GM10266 (cell line): Measurements from ENCODE around the gene CIT.

Experiments
- DNase-seq: peaks from one replicate; pipeline ENCODE4 v3.0.0; 2012; ENCODE audit errors: extremely low spot score
- TF ChIP-seq, protein P1 (sequence below): IDR thresholded peaks from 2 replicates; pipeline ENCODE4 v1.5.1; 2012; ENCODE audit warnings: mild to moderate bottlenecking, low read depth; ENCODE audit not compliant: control insufficient read depth, insufficient read depth; ENCODE audit errors: missing control alignments

CIT gene

DNA sequence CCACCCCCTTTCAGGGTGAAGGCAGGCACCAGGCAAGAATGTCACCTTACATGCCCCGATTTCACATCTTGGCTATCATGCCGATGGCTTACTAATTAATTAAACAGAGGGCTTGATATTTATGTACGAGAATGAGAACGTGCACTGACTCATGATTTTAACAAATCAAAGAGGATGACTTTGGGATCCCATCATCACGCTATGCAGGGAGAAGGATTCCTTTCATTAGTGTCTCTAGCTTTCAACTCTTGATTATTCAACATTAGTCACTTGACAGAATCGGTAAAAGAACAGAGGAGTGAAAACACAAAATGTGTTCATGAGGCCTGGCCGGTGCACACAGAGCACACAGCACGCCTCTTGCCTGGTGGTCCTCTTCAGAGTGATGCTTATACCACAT, 128.6 kb downstream of the CIT start:
- no peak for DNase-seq
- TF ChIP-seq, protein P1, sequence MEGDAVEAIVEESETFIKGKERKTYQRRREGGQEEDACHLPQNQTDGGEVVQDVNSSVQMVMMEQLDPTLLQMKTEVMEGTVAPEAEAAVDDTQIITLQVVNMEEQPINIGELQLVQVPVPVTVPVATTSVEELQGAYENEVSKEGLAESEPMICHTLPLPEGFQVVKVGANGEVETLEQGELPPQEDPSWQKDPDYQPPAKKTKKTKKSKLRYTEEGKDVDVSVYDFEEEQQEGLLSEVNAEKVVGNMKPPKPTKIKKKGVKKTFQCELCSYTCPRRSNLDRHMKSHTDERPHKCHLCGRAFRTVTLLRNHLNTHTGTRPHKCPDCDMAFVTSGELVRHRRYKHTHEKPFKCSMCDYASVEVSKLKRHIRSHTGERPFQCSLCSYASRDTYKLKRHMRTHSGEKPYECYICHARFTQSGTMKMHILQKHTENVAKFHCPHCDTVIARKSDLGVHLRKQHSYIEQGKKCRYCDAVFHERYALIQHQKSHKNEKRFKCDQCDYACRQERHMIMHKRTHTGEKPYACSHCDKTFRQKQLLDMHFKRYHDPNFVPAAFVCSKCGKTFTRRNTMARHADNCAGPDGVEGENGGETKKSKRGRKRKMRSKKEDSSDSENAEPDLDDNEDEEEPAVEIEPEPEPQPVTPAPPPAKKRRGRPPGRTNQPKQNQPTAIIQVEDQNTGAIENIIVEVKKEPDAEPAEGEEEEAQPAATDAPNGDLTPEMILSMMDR, result no peak

DNA sequence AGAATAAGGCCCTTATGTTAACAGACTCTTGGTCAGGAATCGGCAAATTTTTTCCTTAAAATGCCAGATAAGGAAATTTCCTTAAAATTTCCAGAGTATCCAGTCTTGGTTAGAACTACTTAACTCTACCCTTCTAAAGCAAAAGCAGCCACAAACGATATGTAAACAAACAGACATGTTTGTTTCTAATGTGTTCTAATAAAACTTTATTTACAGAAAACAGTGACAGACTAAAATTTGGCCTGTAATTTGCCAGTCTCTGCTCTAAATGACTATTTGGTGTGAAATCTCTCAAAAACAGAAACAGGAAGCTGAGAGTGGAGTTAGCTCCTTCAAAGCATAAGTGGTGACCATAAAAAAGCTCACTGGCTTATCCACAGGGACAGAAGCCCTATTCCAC, 131.0 kb downstream of the CIT start:
- DNase-seq, result no peak
- TF ChIP-seq, protein P1, result no peak

DNA sequence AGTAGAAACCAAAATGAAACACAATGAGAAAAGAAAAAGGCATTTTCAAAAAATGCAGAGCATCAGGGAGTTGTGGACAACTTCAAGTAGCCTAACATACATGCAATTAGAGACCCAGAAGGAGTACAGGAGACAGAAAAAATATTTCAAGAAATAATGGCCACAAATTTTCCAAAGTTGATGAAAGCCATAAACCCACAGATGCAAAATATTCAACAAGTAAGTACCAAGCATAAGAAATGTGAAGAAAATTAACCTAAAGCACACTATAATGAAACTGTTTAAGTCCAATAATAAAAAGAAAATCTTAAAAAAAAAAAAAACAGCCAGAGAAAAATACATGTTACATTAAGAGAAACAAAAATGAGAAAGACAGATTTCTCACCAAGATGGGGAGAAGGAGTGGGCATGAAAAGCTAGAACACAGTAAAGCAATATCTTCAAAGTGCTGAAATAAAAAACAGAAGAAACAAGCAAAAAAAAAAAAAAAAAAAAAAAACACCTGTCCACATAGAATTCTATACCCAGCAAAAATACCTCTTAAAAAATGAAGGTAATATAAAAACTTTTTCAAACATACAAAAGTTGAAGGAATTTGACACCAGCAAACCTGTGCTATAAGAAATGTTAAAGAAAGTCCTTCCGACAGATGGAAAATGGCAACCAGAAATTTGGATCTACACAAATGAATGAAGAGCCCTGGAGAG, 132.1 kb downstream of the CIT start:
- DNase-seq, result no peak
- TF ChIP-seq, protein P1, result no peak

DNA sequence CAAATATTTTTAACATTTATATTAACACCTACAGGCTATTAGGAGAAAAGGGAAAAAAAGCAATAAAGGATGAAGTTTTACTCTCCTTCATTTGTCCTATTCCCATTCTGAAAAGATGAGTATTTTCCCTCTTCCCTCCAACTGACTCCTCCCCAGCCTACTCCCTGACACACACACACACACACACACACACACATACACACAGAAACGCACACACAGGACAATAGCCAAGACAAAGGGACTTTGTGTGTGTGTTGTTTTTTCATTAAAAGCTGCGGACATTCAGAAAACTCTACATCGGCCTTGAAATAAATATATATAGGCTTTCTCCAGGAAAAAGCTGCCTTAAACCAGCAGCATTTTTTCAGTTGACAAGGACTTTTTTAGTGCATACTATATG, 134.4 kb downstream of the CIT start:
- DNase-seq, result no peak
- TF ChIP-seq, protein P1, result no peak

DNA sequence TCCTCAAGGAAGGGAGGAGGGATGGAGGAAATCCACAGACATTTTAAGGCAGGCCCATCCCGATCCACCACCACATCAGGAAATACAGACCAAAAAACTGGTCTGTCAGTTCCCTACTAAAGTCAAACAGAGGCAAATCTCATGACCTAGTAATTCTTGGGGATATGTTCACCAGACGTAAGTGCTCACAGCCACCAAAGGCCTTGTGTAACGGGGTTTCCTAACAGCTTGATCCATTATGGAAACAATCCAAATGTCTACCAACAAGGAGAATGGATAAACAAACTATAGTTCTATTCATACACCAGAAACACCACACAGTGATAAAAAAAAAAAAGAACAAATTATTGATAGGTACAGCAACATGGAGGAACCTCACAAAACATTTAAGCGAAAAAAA, 136.3 kb downstream of the CIT start:
- TF ChIP-seq, protein P1, result no peak
- DNase-seq, result no peak

DNA sequence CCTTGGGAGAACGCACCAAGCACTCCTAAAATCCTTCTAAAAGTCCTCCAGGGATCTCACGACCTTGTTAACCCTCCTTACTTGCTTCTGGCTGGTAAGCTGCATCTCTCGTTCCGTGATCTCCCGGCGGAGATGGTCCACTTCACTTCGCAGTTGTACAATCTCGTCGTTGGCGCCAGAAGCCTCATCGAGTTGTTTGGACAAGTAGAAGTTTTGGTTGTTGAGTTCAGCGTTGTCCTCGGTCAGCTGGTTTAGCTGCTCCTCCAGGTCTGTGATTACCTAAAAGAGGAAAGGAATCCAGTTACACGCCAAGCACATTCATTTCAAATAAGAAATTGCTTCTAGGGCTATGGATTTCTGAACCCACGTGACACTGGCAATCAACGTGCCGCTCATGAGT, 142.0 kb downstream of the CIT start:
- DNase-seq, result no peak
- TF ChIP-seq, protein P1, result no peak

DNA sequence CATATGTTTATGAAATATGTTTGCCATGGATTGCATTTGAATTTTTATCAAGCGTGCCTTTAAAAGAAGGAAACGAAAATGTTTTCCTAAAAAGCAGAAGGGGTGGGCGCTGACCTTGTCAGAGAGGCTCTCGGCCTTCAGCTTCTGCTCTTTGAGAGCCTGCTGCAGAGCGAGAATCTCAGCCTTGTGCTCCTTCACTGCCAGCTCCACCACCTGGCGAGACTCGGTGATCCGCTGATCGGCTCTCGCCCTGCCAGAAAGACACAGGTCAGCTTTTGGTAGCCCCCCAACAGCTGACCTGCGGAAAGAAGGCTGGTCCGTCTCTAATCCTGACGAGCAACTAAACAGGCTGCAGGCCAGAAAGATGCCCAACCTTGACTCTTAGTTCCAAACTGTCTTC, 146.7 kb downstream of the CIT start:
- DNase-seq, result no peak
- TF ChIP-seq, protein P1, result no peak
